WTC11 (cell line): ENCODE results near the gene VSX1. TPM values are rescaled to one million over a fixed set of nuclear protein-coding genes. Genes with fewer than 3 reads are reported as not detected.

ENCODE experiments used
- ATAC-seq: fragments of 200-7000 bp; cut with Tn5 transposase; 2 replicates; pipeline ENCODE4 v1.10.0; 2021; ENCODE audit warnings: mild to moderate bottlenecking, moderate library complexity
- CTCF ChIA-PET: fragments of 300-600 bp; sonication (Branson Sonifier 250); formaldehyde crosslinking; loops from one replicate; lab custom pipeline; 2021; ENCODE audit warnings: antibody characterized with exemption; lab: Charles Lee
- POLR2A ChIA-PET: fragments of 350-600 bp; sonication (Branson Sonifier 250); formaldehyde crosslinking; loops from one replicate; lab custom pipeline; 2021; ENCODE audit warnings: antibody characterized with exemption; lab: Charles Lee
- DNase-seq: peaks from one replicate; pipeline ENCODE4 v3.0.0; 2021; ENCODE audit warnings: low spot score
- H3K27ac Mint-ChIP-seq: 2 replicates; pipeline ENCODE4 v1.8.0; 2021; ENCODE audit warnings: mixed read lengths
- H3K27me3 Mint-ChIP-seq: 2 replicates; pipeline ENCODE4 v1.8.0; 2021; ENCODE audit warnings: low read depth, mild to moderate bottlenecking, moderate library complexity, mixed read lengths
- H3K36me3 Mint-ChIP-seq: 2 replicates; pipeline ENCODE4 v1.8.0; 2021; ENCODE audit warnings: mixed read lengths
- H3K4me1 Mint-ChIP-seq: 2 replicates; pipeline ENCODE4 v1.8.0; 2022; ENCODE audit warnings: mixed read lengths
- H3K4me3 Mint-ChIP-seq: 2 replicates; pipeline ENCODE4 v1.8.0; 2021; ENCODE audit warnings: mild to moderate bottlenecking, moderate library complexity, mixed read lengths
- H3K9me3 Mint-ChIP-seq: 2 replicates; pipeline ENCODE4 v1.8.0; 2021; ENCODE audit warnings: mixed read lengths
- AR ChIP-seq: fragments of 250-450 bp; sonication (Bioruptor Pico); IDR thresholded peaks from 2 replicates; pipeline ENCODE4 v1.9.0; 2021; ENCODE audit warnings: mild to moderate bottlenecking
- CREB1 ChIP-seq: sonication (generic); formaldehyde crosslinking; IDR thresholded peaks from 2 replicates; pipeline ENCODE4 v1.8.0; 2023; ENCODE audit warnings: mild to moderate bottlenecking, missing genetic modification reagents
- EMX1 ChIP-seq: fragments of 250-450 bp; sonication (Bioruptor Pico); IDR thresholded peaks from 2 replicates; pipeline ENCODE4 v1.8.0; 2021; ENCODE audit warnings: mild to moderate bottlenecking
- FOXP1 ChIP-seq: sonication (generic); formaldehyde crosslinking; IDR thresholded peaks from 2 replicates; pipeline ENCODE4 v1.8.0; 2022; ENCODE audit warnings: missing genetic modification reagents, mild to moderate bottlenecking, moderate library complexity, borderline replicate concordance
- HMGA2 ChIP-seq: fragments of 250-450 bp; sonication (Bioruptor Pico); IDR thresholded peaks from 2 replicates; pipeline ENCODE4 v1.4.0; 2021; ENCODE audit warnings: mild to moderate bottlenecking, moderate library complexity
- JUN ChIP-seq: sonication (generic); formaldehyde crosslinking; IDR thresholded peaks from 2 replicates; pipeline ENCODE4 v1.8.0; 2023; ENCODE audit warnings: mild to moderate bottlenecking, missing genetic modification reagents
- NFE2L1 ChIP-seq: sonication (generic); formaldehyde crosslinking; IDR thresholded peaks from 2 replicates; pipeline ENCODE4 v1.8.1; 2023; ENCODE audit warnings: missing genetic modification reagents
- NFYB ChIP-seq: sonication (generic); formaldehyde crosslinking; conservative IDR thresholded peaks from 2 replicates; pipeline ENCODE4 v1.8.0; 2022; ENCODE audit warnings: low read depth, missing genetic modification reagents
- PRDM15 ChIP-seq: sonication (generic); formaldehyde crosslinking; IDR thresholded peaks from 2 replicates; pipeline ENCODE4 v1.8.0; 2022; ENCODE audit warnings: missing genetic modification reagents
- SMAD4 ChIP-seq: sonication (generic); formaldehyde crosslinking; IDR thresholded peaks from 2 replicates; pipeline ENCODE4 v1.8.0; 2022; ENCODE audit warnings: mild to moderate bottlenecking, missing genetic modification reagents
- TCF7 ChIP-seq: sonication (generic); formaldehyde crosslinking; IDR thresholded peaks from 2 replicates; pipeline ENCODE4 v1.8.0; 2022; ENCODE audit warnings: mild to moderate bottlenecking, low read depth, missing genetic modification reagents, moderate library complexity
- TEAD1 ChIP-seq: sonication (generic); formaldehyde crosslinking; IDR thresholded peaks from 2 replicates; pipeline ENCODE4 v1.8.0; 2022; ENCODE audit warnings: mild to moderate bottlenecking, missing genetic modification reagents
- TEAD4 ChIP-seq: sonication (generic); formaldehyde crosslinking; IDR thresholded peaks from 2 replicates; pipeline ENCODE4 v1.8.0; 2022; ENCODE audit warnings: mild to moderate bottlenecking, missing genetic modification reagents
- ZBTB43 ChIP-seq: sonication (generic); formaldehyde crosslinking; IDR thresholded peaks from 2 replicates; pipeline ENCODE4 v1.8.1; 2023; ENCODE audit warnings: mild to moderate bottlenecking, missing genetic modification reagents
- ZMAT4 ChIP-seq: fragments of 250-450 bp; sonication (Bioruptor Pico); IDR thresholded peaks from 2 replicates; pipeline ENCODE4 v1.9.0; 2021; ENCODE audit warnings: mild to moderate bottlenecking
- ZNF121 ChIP-seq: sonication (generic); formaldehyde crosslinking; IDR thresholded peaks from 2 replicates; pipeline ENCODE4 v1.8.0; 2023; ENCODE audit warnings: missing genetic modification reagents
- ZNF263 ChIP-seq: sonication (generic); formaldehyde crosslinking; IDR thresholded peaks from 2 replicates; pipeline ENCODE4 v1.8.1; 2022; ENCODE audit warnings: low read depth, mild to moderate bottlenecking, moderate library complexity, missing genetic modification reagents
- ZNF416 ChIP-seq: fragments of 250-450 bp; sonication (Bioruptor Pico); IDR thresholded peaks from 2 replicates; pipeline ENCODE4 v1.9.0; 2021; ENCODE audit warnings: mild to moderate bottlenecking, inconsistent platforms
- ZNF425 ChIP-seq: fragments of 250-450 bp; sonication (Bioruptor Pico); conservative IDR thresholded peaks from 2 replicates; pipeline ENCODE4 v1.9.0; 2021; ENCODE audit warnings: mild to moderate bottlenecking
- total RNA-seq: library from RNA; stranded (reverse); gene quantifications from 3 replicates; pipeline ENCODE4 v1.2.3, GENCODE V29; 2021

The VSX1 gene
- total RNA-seq, 1 experiment from 2014 or later = not detected

DNA sequence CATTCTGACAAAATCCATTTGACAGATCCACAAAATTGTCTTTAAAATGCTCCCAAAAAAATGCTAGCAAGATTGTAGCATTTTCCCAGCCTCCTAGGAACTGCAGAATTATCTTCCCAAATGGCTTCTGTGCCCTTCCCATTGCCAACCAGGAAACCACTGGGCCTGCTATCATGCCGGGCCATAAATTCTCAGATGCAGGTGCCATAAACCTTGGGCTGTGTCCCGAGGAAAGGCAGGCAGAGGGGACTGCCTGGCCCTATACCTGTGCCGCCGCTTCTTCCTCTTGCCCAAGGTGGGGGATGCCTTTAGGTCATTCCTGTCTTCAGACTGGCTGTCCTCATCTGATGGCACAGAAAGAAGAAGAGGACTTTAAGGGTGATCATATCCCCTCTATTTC lies 2.8 kb downstream of the VSX1 start (continued):
- TF ChIP-seq TCF7 (CRISPR knock-in tag) (no peak), ZNF263 (CRISPR knock-in tag) (no peak), CREB1 (CRISPR knock-in tag) (no peak), PRDM15 (no peak), EMX1 (CRISPR knock-in tag) (no peak), TEAD1 (CRISPR knock-in tag) (no peak), ZNF121 (CRISPR knock-in tag) (no peak)

GRCh38 chr20:25078662-25079061 lies 3.3 kb downstream of the VSX1 start:
- H3K9me3 Mint-ChIP-seq = peaks cover 1% of the 10 kb centered on the region; the same call in 1 of the 2 replicates
- no peak for ATAC-seq
- peaks cover 68% of the 10 kb centered on the region for H3K27me3 Mint-ChIP-seq
- no peak overlapping the region for H3K27ac Mint-ChIP-seq
- peaks cover 18% of the 10 kb centered on the region for H3K4me1 Mint-ChIP-seq
- POLR2A ChIA-PET = interaction anchor here (0.7 kb wide), 1 partner anchor 695 kb away, joined by 5 read pairs; no protein-coding TSS in a partner anchor
- no peak for DNase-seq
- H3K4me3 Mint-ChIP-seq = no peak overlapping the region
- TF ChIP-seq SMAD4 (CRISPR knock-in tag) = no peak
- no peak for TF ChIP-seq NFE2L1
- no peak for TF ChIP-seq ZBTB43 (CRISPR knock-in tag)
- no peak for TF ChIP-seq FOXP1 (CRISPR knock-in tag)
- TF ChIP-seq HMGA2 (CRISPR knock-in tag) = no peak
- no peak for TF ChIP-seq ZNF121 (CRISPR knock-in tag)
- TF ChIP-seq CREB1 (CRISPR knock-in tag) = no peak
- no peak for TF ChIP-seq ZNF425 (CRISPR knock-in tag)
- no peak for TF ChIP-seq NFYB
- TF ChIP-seq AR = no peak
- TF ChIP-seq ZNF416 = no peak
- no peak for TF ChIP-seq TEAD4 (CRISPR knock-in tag)
- TF ChIP-seq JUN (CRISPR knock-in tag) = no peak
- TF ChIP-seq ZMAT4 (CRISPR knock-in tag) = no peak
- TF ChIP-seq, all 79 proteins: peak for 0
- CTCF ChIA-PET = interaction anchor here (0.9 to 2.1 kb wide), 8 partner anchors 13 to 169 kb away, joined by 3 to 11 read pairs (median 4); partner anchors contain the start of genes ENTPD6 and PYGB
- no peaks in the 10 kb centered on the region for H3K36me3 Mint-ChIP-seq
